GM19193 (cell line): ENCODE data around the gene TNIK.

ENCODE experiments used
- POLR2A ChIP-seq: IDR thresholded peaks from 4 replicates; pipeline ENCODE4 v1.6.1; 2011; ENCODE audit not compliant: insufficient read depth, insufficient read length; ENCODE audit errors: extremely low read depth

The TNIK gene

GRCh38 chr3:171459942-171460724 is at the start of gene TNIK:
Gene TNIK, minus strand, starts transcription at chr3:171460405. Its CDS starts 342 bp downstream, at chr3:171460063.
- peak; percentile 81 for TF ChIP-seq POLR2A

- no peak for TF ChIP-seq POLR2A
These were observed 48.5 kb upstream of the TNIK start for GRCh38 chr3:171508676-171509075.

GRCh38 chr3:171508206-171508605 is 48.0 kb upstream of the TNIK start:
- no peak for TF ChIP-seq POLR2A

GRCh38 chr3:171506743-171507319 is 46.6 kb upstream of the TNIK start:
- TF ChIP-seq POLR2A = no peak

- no peak for TF ChIP-seq POLR2A
These were observed 45.7 kb upstream of the TNIK start for GRCh38 chr3:171505822-171506333.

- no peak for TF ChIP-seq POLR2A
These were observed 44.2 kb upstream of the TNIK start for GRCh38 chr3:171504376-171504775.

- no peak for TF ChIP-seq POLR2A
These were observed 43.6 kb upstream of the TNIK start for GRCh38 chr3:171503817-171504216.

- TF ChIP-seq POLR2A = no peak
These were observed 38.7 kb upstream of the TNIK start for GRCh38 chr3:171498921-171499320.

GRCh38 chr3:171497468-171497867 is 37.3 kb upstream of the TNIK start:
- no peak for TF ChIP-seq POLR2A

GRCh38 chr3:171495413-171495812 is 35.2 kb upstream of the TNIK start:
- no peak for TF ChIP-seq POLR2A

GRCh38 chr3:171494457-171495109 is 34.4 kb upstream of the TNIK start:
- no peak for TF ChIP-seq POLR2A

- no peak for TF ChIP-seq POLR2A
These were observed 31.2 kb upstream of the TNIK start for GRCh38 chr3:171491361-171491760.

GRCh38 chr3:171490901-171491300 is 30.7 kb upstream of the TNIK start:
- TF ChIP-seq POLR2A = no peak

GRCh38 chr3:171489348-171489747 is 29.1 kb upstream of the TNIK start:
- TF ChIP-seq POLR2A = no peak

- no peak for TF ChIP-seq POLR2A
These were observed 28.3 kb upstream of the TNIK start for GRCh38 chr3:171488479-171488878.

GRCh38 chr3:171487382-171487781 is 27.2 kb upstream of the TNIK start:
- no peak for TF ChIP-seq POLR2A

GRCh38 chr3:171485338-171485737 is 25.1 kb upstream of the TNIK start:
- no peak for TF ChIP-seq POLR2A

GRCh38 chr3:171481011-171481410 is 20.8 kb upstream of the TNIK start:
- TF ChIP-seq POLR2A = no peak
